SK-N-SH (cell line): Measurements from ENCODE around the gene FAM20A. TPM values are rescaled to one million over a fixed set of nuclear protein-coding genes. Genes with fewer than 3 reads are reported as not detected.

ENCODE experiments used
- CTCF ChIA-PET: fragments of 300-600, 350-600 bp; formaldehyde crosslinking; extraction: SDS; loops from one replicate; lab custom pipeline; 2021; lab: Yijun Ruan, JAX
- POLR2A ChIA-PET: fragments of 350-600 bp; sonication (Branson Sonifier 250); formaldehyde crosslinking; extraction: SDS; loops from one replicate; lab custom pipeline; 2020; ENCODE audit warnings: antibody characterized with exemption, inconsistent platforms; lab: Yijun Ruan, JAX
- DNase-seq: peaks from one replicate; pipeline ENCODE4 v3.0.0; 2012
- H2AFZ ChIP-seq: fragments of 200-600 bp; sonication (generic); 2 replicates; pipeline ENCODE4 v1.8.1; 2016; ENCODE audit warnings: antibody characterized with exemption, mild to moderate bottlenecking, low read depth
- H3F3A ChIP-seq: fragments of 200-600 bp; sonication (generic); replicated peaks from 2 replicates; pipeline ENCODE3; 2016; ENCODE audit warnings: antibody characterized with exemption, mild to moderate bottlenecking; ENCODE audit not compliant: insufficient read depth
- H3K27ac ChIP-seq, 2 experiments: fragments of 200-500 bp in 1 of 2; fragments of 200-600 bp in 1 of 2; sonication (Bioruptor generic) in 1 of 2; sonication (generic), shearing (Covaris generic) in 1 of 2; 2 replicates each; pipeline versions ENCODE4 v1.5.1 to v1.6.1; 2014 to 2016; ENCODE audit warnings: low read depth in 2 of 2, inconsistent platforms in 1 of 2, low read length in 1 of 2, mild to moderate bottlenecking in 1 of 2, mixed read lengths in 1 of 2
- H3K27me3 ChIP-seq: fragments of 200-600 bp; sonication (generic), shearing (Covaris generic); 2 replicates; pipeline ENCODE4 v1.6.1; 2016; ENCODE audit warnings: mixed run types; ENCODE audit not compliant: insufficient read depth
- H3K36me3 ChIP-seq, 2 experiments: fragments of 200-500 bp in 1 of 2; fragments of 200-600 bp in 1 of 2; sonication (Bioruptor generic) in 1 of 2; sonication (generic) in 1 of 2; replicated peaks in 1 of 2; 2 replicates each; pipeline versions ENCODE3 to v1.5.1; 2014 to 2016; ENCODE audit warnings: low read length in 1 of 2, mild to moderate bottlenecking in 1 of 2; ENCODE audit not compliant: insufficient read depth in 2 of 2, control insufficient read depth in 1 of 2
- H3K4me1 ChIP-seq, 2 experiments: fragments of 200-500 bp in 1 of 2; fragments of 200-600 bp in 1 of 2; sonication (Bioruptor generic) in 1 of 2; sonication (generic), shearing (Covaris generic) in 1 of 2; 2 replicates each; pipeline versions ENCODE4 v1.5.1 to v1.6.1; 2014 to 2016; ENCODE audit warnings: low read depth in 1 of 2, low read length in 1 of 2, mixed run types in 1 of 2; ENCODE audit not compliant: insufficient read depth in 2 of 2, control insufficient read depth in 1 of 2
- H3K4me2 ChIP-seq: fragments of 200-600 bp; sonication (generic), shearing (Covaris generic); 2 replicates; pipeline ENCODE4 v1.6.1; 2017; ENCODE audit warnings: mixed run types
- H3K4me3 ChIP-seq, 2 experiments: fragments of 200-500 bp in 1 of 2; fragments of 200-600 bp in 1 of 2; sonication (Bioruptor generic) in 1 of 2; sonication (generic), shearing (Covaris generic) in 1 of 2; 2 replicates each; pipeline versions ENCODE4 v1.5.1 to v1.8.1; 2014 to 2016; ENCODE audit warnings: low read depth in 2 of 2, inconsistent platforms in 1 of 2, low read length in 1 of 2, mild to moderate bottlenecking in 1 of 2, mixed read lengths in 1 of 2, moderate library complexity in 1 of 2
- H3K79me2 ChIP-seq: fragments of 200-600 bp; sonication (generic); 2 replicates; pipeline ENCODE4 v1.8.1; 2017; ENCODE audit warnings: mild to moderate bottlenecking; ENCODE audit not compliant: insufficient read depth
- H3K9ac ChIP-seq: fragments of 200-600 bp; sonication (generic); 2 replicates; pipeline ENCODE4 v1.6.1; 2017; ENCODE audit warnings: mixed run types
- H3K9me2 ChIP-seq: fragments of 200-600 bp; sonication (generic); 2 replicates; pipeline ENCODE4 v1.6.1; 2017; ENCODE audit warnings: mixed run types
- H3K9me3 ChIP-seq: fragments of 200-600 bp; sonication (generic); 2 replicates; pipeline ENCODE4 v1.6.1; 2017; ENCODE audit warnings: mixed run types, mild to moderate bottlenecking, moderate library complexity
- H4K20me1 ChIP-seq: fragments of 200-600 bp; sonication (generic); 2 replicates; pipeline ENCODE4 v1.6.1; 2017; ENCODE audit warnings: mild to moderate bottlenecking, mixed run types; ENCODE audit not compliant: insufficient read depth
- CHD2 ChIP-seq: fragments of 150-350 bp; IDR thresholded peaks from 2 replicates; pipeline ENCODE4 v1.6.1; 2018; ENCODE audit warnings: low read length; ENCODE audit not compliant: partially characterized antibody
- CTCF ChIP-seq: fragments of 200-600 bp; sonication (generic); IDR thresholded peaks from 2 replicates; pipeline ENCODE4 v1.6.1; 2017; ENCODE audit warnings: antibody characterized with exemption, mild to moderate bottlenecking, moderate library complexity
- EP300 ChIP-seq, 2 experiments: IDR thresholded peaks; 2 replicates each; pipeline versions ENCODE4 v1.4.0 to v1.6.1; 2012; ENCODE audit warnings: borderline replicate concordance in 1 of 2, low read depth in 1 of 2, low read length in 1 of 2
- FOSL2 ChIP-seq: IDR thresholded peaks from 2 replicates; pipeline ENCODE4 v1.4.0; 2012; ENCODE audit warnings: low read depth, mild to moderate bottlenecking, moderate library complexity, borderline replicate concordance
- FOXJ3 ChIP-seq: sonication (generic); formaldehyde crosslinking; IDR thresholded peaks from 2 replicates; pipeline ENCODE4 v1.5.1; 2020; ENCODE audit warnings: mild to moderate bottlenecking, missing genetic modification reagents
- GABPA ChIP-seq: IDR thresholded peaks from 2 replicates; pipeline ENCODE4 v1.4.0; 2012; ENCODE audit warnings: low read depth, mild to moderate bottlenecking
- JUND ChIP-seq: IDR thresholded peaks from 2 replicates; pipeline ENCODE4 v1.4.0; 2012
- MAX ChIP-seq: IDR thresholded peaks from 2 replicates; pipeline ENCODE4 v1.4.0; 2012; ENCODE audit warnings: low read depth
- NFIC ChIP-seq: IDR thresholded peaks from 2 replicates; pipeline ENCODE4 v1.4.0; 2012; ENCODE audit warnings: borderline replicate concordance
- PBX3 ChIP-seq: IDR thresholded peaks from 2 replicates; pipeline ENCODE4; 2012
- POLR2AphosphoS5 ChIP-seq: IDR thresholded peaks from 2 replicates; pipeline ENCODE4 v1.6.1; 2012; ENCODE audit warnings: low read depth, low read length
- REST ChIP-seq: IDR thresholded peaks from 2 replicates; pipeline ENCODE4 v1.6.1; 2012; ENCODE audit warnings: mild to moderate bottlenecking, low read depth, low read length, moderate library complexity
- RFX5 ChIP-seq: IDR thresholded peaks from 2 replicates; pipeline ENCODE4 v1.6.1; 2012; ENCODE audit warnings: mild to moderate bottlenecking, improper control_type of control experiment, low read length
- RXRA ChIP-seq: IDR thresholded peaks from 2 replicates; pipeline ENCODE4 v1.4.0; 2012; ENCODE audit warnings: low read depth, mild to moderate bottlenecking, borderline replicate concordance
- SMC3 ChIP-seq: IDR thresholded peaks from 2 replicates; pipeline ENCODE4 v1.6.1; 2012; ENCODE audit warnings: low read depth, low read length, improper control_type of control experiment
- TAF1 ChIP-seq: IDR thresholded peaks from 2 replicates; pipeline ENCODE4 v1.6.1; 2012; ENCODE audit warnings: low read depth, mild to moderate bottlenecking, low read length, moderate library complexity, borderline replicate concordance
- TCF12 ChIP-seq: IDR thresholded peaks from 2 replicates; pipeline ENCODE4 v1.4.0; 2012
- TEAD4 ChIP-seq: IDR thresholded peaks from 2 replicates; pipeline ENCODE4 v1.4.0; 2012; ENCODE audit warnings: mild to moderate bottlenecking, borderline replicate concordance; ENCODE audit not compliant: insufficient read depth
- USF1 ChIP-seq: IDR thresholded peaks from 2 replicates; pipeline ENCODE4 v1.4.0; 2012; ENCODE audit warnings: low read depth, borderline replicate concordance
- WGBS: methylation state at CpG from one replicate; pipeline ENCODE4 v1.1.6; 2017; ENCODE audit warnings: low lambda C conversion rate; 5-methylcytosine and 5-hydroxymethylcytosine counted together
- polyA plus RNA-seq, 3 experiments: library from polyadenylated mRNA; depleted of rRNA; stranded (reverse); fragments of >200 nt; gene quantifications; 2 replicates each; pipeline ENCODE4 v1.2.3, GENCODE V29; 2012

FAM20A gene
- polyA plus RNA-seq, 1 of the 3 experiments (the other 2 are of a cell fraction): not detected

GRCh38 chr17:68565661-68566441, 35.3 kb downstream of the FAM20A start:
- no peaks in the 10 kb centered on the region for H3K36me3 ChIP-seq
- H3F3A ChIP-seq: no peaks in the 10 kb centered on the region
- no peaks in the 10 kb centered on the region for H3K27me3 ChIP-seq
- 4% methylated on average over 3 of the region's 3 CpGs for WGBS
- H3K4me1 ChIP-seq: no peaks in the 10 kb centered on the region
- no peaks in the 10 kb centered on the region for H3K79me2 ChIP-seq
- no peak overlapping the region for H2AFZ ChIP-seq
- H3K4me3 ChIP-seq: no peak overlapping the region
- no peak overlapping the region for H3K9ac ChIP-seq
- no peak for TF ChIP-seq RFX5
- TF ChIP-seq POLR2AphosphoS5: no peak
- TF ChIP-seq REST: no peak
- no peak for TF ChIP-seq TEAD4
- no peak for TF ChIP-seq USF1
- TF ChIP-seq EP300 (IDR thresholded peaks at IDR 0.05; ENCODE audit: borderline replicate concordance in 1 of 2, low read depth in 1 of 2, low read length in 1 of 2): no peak
- TF ChIP-seq PBX3: no peak
- no peak for TF ChIP-seq MAX
- no peak for TF ChIP-seq FOXJ3
- no peak for TF ChIP-seq TAF1
- TF ChIP-seq NFIC: no peak
- no peak for TF ChIP-seq SMC3
- TF ChIP-seq CHD2: no peak
- no peak for TF ChIP-seq RXRA
- TF ChIP-seq GABPA: no peak
- no peak for TF ChIP-seq JUND
- no peak for TF ChIP-seq TCF12
- no peak for TF ChIP-seq CTCF
- no peak for TF ChIP-seq FOSL2
- TF ChIP-seq, all 33 proteins: peak for 0
- Histone ChIP-seq H3K27ac (no peak overlapping the region), H3K9me3 (no peaks in the 10 kb centered on the region), H3K4me2 (no peak overlapping the region), H3K9me2 (no peaks in the 10 kb centered on the region), H4K20me1 (no peaks in the 10 kb centered on the region)
- ChIA-PET CTCF (interaction anchor here (1.3 to 1.6 kb wide), 3 partner anchors 11 to 48 kb away, joined by 3 to 4 read pairs (median 3); no protein-coding TSS in a partner anchor), POLR2A (no interaction called here)
- no peak for DNase-seq
